ENCODE measurements around the gene DNM3.
"Not testable (repeated sequence)": the region's sequence is repeated elsewhere in the genome, so short reads cannot be mapped to it uniquely, and the experiment has no call there.

DNM3 gene

DNA sequence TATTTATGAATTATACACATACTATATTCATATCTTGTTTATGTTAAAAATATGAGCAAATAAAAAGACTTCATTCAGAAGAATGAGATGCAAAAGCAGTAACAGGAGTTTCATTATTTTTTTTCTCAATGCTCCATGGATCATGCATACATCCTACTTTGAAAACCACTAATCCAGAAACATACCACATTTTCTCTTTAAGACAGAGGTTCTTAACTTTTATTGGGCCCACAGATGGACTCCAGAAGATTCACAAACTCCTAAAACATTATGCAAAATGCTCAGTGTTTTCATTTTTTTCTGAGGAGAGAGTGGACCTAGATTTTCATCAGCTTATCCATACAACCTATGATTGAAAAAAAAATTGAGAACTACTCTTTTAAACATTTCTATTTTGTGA, 227.8 kb downstream of the DNM3 start:
- H3K36me3 Mint-ChIP-seq (ENCODE audit: low read depth) = no peaks in the 10 kb centered on the region
- H3K27ac Mint-ChIP-seq = no peak overlapping the region
- no peaks in the 10 kb centered on the region for H3K9me3 Mint-ChIP-seq
- no peak for DNase-seq
- no peak overlapping the region for H3K4me3 Mint-ChIP-seq
- no peaks in the 10 kb centered on the region for H3K4me1 Mint-ChIP-seq (ENCODE audit: low read depth)
- no peaks in the 10 kb centered on the region for H3K27me3 Mint-ChIP-seq

DNA sequence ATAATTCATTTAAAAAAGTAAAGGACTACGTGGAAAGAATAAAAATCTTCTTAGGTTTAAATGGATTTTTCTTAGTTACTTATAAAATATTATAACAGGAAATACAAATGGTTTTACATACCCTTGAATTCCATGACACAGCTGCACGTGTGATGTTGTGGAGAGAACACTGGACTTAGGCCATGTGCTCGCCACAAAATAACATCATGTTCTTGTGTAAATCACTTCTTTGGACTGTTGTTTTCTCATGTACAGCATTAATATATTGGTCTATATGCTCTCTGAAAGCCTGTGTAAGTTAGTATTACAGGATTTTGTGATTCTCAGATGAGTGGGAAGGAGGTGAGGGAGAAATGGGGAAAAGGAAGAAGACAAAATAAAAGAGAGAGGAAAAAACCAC, 228.2 kb downstream of the DNM3 start:
- no peak overlapping the region for H3K27ac Mint-ChIP-seq
- no peaks in the 10 kb centered on the region for H3K36me3 Mint-ChIP-seq (ENCODE audit: low read depth)
- DNase-seq = no peak
- H3K27me3 Mint-ChIP-seq = no peaks in the 10 kb centered on the region
- no peaks in the 10 kb centered on the region for H3K4me1 Mint-ChIP-seq (ENCODE audit: low read depth)
- H3K9me3 Mint-ChIP-seq = no peaks in the 10 kb centered on the region
- no peak overlapping the region for H3K4me3 Mint-ChIP-seq

DNA sequence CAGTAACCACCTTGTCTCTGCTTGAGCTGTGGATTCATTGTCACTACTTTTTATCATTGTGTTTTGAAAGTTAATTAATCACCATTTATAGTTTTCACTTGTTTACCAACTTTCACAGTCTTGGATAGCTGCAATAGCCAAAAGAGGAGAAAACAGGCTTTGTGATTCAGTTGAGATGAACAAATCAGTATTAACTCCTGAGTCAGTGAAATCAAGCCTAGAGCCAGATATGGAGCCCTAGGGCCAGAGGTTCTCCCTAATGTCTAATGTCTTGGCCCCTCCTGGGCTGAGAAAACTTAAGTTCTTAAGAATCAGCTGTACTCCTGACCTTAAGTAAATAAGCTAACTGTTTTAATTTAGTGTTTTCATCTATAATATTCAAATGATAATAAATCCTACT, 228.8 kb downstream of the DNM3 start:
- H3K27ac Mint-ChIP-seq = no peak overlapping the region
- no peaks in the 10 kb centered on the region for H3K36me3 Mint-ChIP-seq (ENCODE audit: low read depth)
- DNase-seq = no peak
- no peaks in the 10 kb centered on the region for H3K4me1 Mint-ChIP-seq (ENCODE audit: low read depth)
- no peaks in the 10 kb centered on the region for H3K27me3 Mint-ChIP-seq
- no peaks in the 10 kb centered on the region for H3K9me3 Mint-ChIP-seq
- H3K4me3 Mint-ChIP-seq = no peak overlapping the region

DNA sequence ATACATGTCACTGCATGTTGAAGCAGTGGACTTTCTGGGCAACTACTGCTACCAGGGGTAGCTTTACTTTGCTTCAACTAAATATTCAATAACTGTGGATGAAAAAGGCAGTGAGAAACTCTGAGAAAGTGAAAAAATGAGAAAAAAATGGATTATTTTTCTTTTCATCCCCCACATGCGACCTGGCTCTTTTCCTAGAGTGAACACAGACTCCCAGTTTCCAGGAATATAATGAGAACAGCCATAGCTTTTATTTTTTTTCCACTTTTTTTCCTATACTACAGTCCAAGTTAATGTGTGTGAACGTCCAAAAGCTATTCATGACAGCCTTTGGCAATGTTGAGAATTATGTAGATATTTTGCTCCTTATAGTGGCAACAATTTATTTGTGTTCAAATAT, 230.4 kb downstream of the DNM3 start:
- H3K27me3 Mint-ChIP-seq = no peaks in the 10 kb centered on the region
- H3K4me3 Mint-ChIP-seq = no peak overlapping the region
- H3K9me3 Mint-ChIP-seq = no peaks in the 10 kb centered on the region
- no peak for DNase-seq
- no peak overlapping the region for H3K27ac Mint-ChIP-seq
- H3K36me3 Mint-ChIP-seq (ENCODE audit: low read depth) = no peaks in the 10 kb centered on the region
- H3K4me1 Mint-ChIP-seq (ENCODE audit: low read depth) = no peaks in the 10 kb centered on the region

DNA sequence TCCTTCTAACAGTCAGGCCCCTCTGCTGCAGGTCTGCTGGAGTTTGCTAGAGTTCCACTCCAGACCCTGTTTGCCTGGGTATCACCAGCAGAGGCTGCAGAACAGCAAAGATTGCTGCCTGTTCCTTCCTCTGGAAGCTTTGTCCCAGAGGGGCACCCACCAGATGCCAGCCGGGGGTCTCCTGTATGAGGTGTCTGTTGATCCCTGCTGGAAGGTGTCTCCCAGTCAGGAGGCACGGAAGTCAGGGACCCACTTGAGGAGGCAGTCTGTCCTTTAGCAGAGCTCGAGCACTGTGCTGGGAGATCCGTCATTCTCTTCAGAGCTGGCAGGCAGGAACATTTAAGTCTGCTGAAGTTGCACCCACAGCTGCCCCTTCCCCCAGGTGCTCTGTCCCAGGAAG, 238.6 kb downstream of the DNM3 start:
- H3K4me3 Mint-ChIP-seq; H3K27me3 Mint-ChIP-seq; H3K9me3 Mint-ChIP-seq; H3K36me3 Mint-ChIP-seq (ENCODE audit: low read depth); H3K27ac Mint-ChIP-seq; DNase-seq; H3K4me1 Mint-ChIP-seq (ENCODE audit: low read depth): not testable (repeated sequence)

DNA sequence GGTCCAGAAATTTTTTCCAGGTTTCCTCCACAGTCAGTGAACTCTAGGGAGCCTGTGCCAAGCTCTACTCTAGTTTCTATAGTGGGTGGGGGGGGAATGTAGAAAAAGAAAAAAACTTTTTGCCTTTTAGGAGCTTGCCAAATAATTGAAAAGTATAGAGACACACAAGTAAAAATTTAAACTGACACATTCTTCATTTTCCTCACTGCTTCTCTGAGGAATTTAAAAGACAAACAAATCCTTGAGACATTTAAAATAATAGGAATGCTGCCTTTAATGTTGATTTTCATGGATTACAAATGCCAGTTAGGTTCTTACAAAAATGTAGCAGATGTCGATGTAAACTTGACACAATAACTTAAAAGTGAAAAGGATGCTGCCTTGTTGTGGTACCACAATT, 241.9 kb downstream of the DNM3 start:
- no peaks in the 10 kb centered on the region for H3K9me3 Mint-ChIP-seq
- no peaks in the 10 kb centered on the region for H3K27me3 Mint-ChIP-seq
- no peaks in the 10 kb centered on the region for H3K4me1 Mint-ChIP-seq (ENCODE audit: low read depth)
- no peak overlapping the region for H3K4me3 Mint-ChIP-seq
- no peaks in the 10 kb centered on the region for H3K36me3 Mint-ChIP-seq (ENCODE audit: low read depth)
- no peak for DNase-seq
- no peak overlapping the region for H3K27ac Mint-ChIP-seq

DNA sequence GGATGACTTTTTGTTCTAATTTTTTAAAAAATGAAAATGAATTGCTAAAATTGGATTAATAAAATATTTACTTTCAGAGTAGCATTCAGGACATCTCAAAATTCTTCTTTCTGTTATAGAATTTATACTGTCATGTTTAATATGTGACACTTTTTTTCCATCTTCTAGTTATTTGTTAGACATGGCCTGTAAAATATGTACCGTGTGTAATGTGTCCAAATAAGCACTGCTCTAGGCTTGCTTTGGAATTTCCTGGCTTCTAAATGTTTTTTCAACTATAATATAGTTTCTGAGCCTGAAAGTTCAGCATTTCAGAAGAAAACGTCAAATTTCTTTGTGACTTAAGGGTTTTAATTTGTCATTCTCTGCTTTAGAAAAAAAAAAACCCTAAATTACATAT, 243.6 kb downstream of the DNM3 start:
- no peaks in the 10 kb centered on the region for H3K36me3 Mint-ChIP-seq (ENCODE audit: low read depth)
- no peak overlapping the region for H3K27ac Mint-ChIP-seq
- no peaks in the 10 kb centered on the region for H3K9me3 Mint-ChIP-seq
- H3K4me3 Mint-ChIP-seq = no peak overlapping the region
- H3K4me1 Mint-ChIP-seq (ENCODE audit: low read depth) = no peaks in the 10 kb centered on the region
- no peak for DNase-seq
- no peaks in the 10 kb centered on the region for H3K27me3 Mint-ChIP-seq

DNA sequence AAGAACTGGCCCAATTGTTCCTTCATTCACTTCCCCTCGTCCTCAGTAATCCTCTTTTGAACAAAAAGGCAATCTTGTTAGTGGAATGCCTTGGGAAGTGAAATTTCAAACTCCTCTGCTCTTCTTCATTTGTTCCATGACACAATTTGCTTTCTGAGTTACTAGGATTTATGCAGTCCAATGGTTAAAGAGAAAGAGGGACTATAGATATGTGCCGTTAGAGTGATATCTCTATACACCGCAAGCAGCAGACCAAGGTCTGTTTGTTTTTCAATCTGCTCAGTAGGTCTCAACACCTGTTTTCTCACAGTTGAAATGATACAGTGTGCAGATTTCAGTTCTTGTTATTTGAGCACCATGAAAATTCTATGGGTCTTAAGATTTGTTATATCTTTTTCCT, 244.0 kb downstream of the DNM3 start:
- no peaks in the 10 kb centered on the region for H3K9me3 Mint-ChIP-seq
- H3K4me1 Mint-ChIP-seq (ENCODE audit: low read depth) = peaks cover 3% of the 10 kb centered on the region
- H3K27me3 Mint-ChIP-seq = no peaks in the 10 kb centered on the region
- no peak overlapping the region for H3K4me3 Mint-ChIP-seq
- no peaks in the 10 kb centered on the region for H3K36me3 Mint-ChIP-seq (ENCODE audit: low read depth)
- no peak for DNase-seq
- H3K27ac Mint-ChIP-seq = no peak overlapping the region

DNA sequence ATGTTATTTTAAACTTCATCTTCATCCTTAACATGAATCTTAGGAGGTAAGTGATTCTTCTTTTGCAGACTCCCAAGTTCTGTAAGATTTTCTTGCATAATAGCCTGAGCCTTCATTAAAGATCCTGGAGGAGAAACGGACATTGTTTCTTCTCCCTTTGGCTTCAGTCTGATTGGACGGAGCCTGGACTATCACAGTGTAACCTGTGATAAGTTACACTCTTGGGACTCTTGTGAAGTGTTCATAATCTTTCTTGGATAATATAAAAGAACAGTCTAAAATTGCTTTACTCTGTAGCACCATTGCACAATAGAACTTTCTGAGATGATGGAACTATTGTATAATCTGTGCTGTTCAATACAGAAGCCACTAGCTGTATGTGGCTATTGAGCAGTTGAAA, 244.8 kb downstream of the DNM3 start:
- H3K9me3 Mint-ChIP-seq = no peaks in the 10 kb centered on the region
- no peaks in the 10 kb centered on the region for H3K27me3 Mint-ChIP-seq
- no peak overlapping the region for H3K4me3 Mint-ChIP-seq
- no peak overlapping the region for H3K27ac Mint-ChIP-seq
- no peaks in the 10 kb centered on the region for H3K36me3 Mint-ChIP-seq (ENCODE audit: low read depth)
- H3K4me1 Mint-ChIP-seq (ENCODE audit: low read depth) = peaks cover 3% of the 10 kb centered on the region
- DNase-seq = no peak

DNA sequence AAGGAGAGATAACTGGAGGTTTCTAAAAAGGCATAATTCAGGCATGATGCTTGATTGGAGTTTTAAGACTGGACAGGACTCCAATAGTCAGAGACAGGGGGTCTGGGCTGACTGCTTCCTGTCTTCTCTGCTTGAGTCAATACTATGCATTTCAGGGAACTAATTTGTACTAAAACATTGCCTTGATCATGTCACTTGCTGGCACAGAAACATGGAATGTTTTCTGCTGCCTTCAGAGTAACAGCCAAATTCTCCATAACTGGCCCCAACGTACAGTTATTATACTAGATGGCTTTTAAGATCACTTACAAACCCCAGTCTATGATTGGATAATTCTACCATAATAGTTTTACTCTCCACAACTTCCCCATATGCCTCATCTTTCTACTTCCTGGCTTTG, 247.0 kb downstream of the DNM3 start:
- no peak overlapping the region for H3K4me3 Mint-ChIP-seq
- H3K36me3 Mint-ChIP-seq (ENCODE audit: low read depth) = no peaks in the 10 kb centered on the region
- H3K9me3 Mint-ChIP-seq = no peaks in the 10 kb centered on the region
- peaks cover 3% of the 10 kb centered on the region for H3K4me1 Mint-ChIP-seq (ENCODE audit: low read depth)
- DNase-seq = no peak
- no peak overlapping the region for H3K27ac Mint-ChIP-seq
- H3K27me3 Mint-ChIP-seq = no peaks in the 10 kb centered on the region

DNA sequence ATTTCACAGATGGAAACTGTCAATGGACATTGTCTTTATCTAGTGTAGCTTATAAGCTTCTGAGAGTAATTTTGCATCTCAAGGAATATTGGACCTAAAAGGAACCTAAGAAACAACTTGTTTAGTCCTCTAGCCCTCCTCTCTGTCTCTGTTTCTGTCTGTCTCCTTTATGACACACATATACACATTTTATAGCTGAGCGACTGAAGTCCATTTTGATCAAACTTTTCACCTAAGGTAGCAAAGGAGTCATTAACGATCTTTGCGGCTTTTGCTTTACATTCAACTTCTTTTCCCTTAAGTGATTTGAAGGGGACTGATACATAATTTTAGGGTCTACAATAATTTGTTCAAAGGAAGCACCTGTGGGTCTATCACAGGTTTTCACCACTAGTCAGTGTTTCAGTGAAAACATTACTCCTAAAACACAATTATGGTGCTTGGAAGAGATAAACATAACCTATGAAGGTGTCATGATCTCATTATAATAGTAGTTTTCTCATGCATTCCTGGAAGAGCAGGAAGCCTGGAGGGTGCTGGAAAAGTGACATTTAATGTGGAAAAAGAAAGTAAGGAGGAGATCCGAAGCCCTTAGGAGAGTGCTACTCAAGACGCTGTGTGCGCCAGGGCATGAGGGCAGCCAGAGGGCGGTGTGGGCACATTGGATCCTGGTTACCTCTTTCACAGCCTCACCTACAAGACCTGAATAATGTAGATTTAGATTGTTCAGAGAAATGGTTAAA, 248.6 kb downstream of the DNM3 start:
- H3K36me3 Mint-ChIP-seq (ENCODE audit: low read depth) = no peaks in the 10 kb centered on the region
- H3K4me3 Mint-ChIP-seq = no peak overlapping the region
- H3K4me1 Mint-ChIP-seq (ENCODE audit: low read depth) = peaks cover 3% of the 10 kb centered on the region
- DNase-seq = peak; percentile 63
- no peak overlapping the region for H3K27ac Mint-ChIP-seq
- H3K9me3 Mint-ChIP-seq = no peaks in the 10 kb centered on the region
- no peaks in the 10 kb centered on the region for H3K27me3 Mint-ChIP-seq

DNA sequence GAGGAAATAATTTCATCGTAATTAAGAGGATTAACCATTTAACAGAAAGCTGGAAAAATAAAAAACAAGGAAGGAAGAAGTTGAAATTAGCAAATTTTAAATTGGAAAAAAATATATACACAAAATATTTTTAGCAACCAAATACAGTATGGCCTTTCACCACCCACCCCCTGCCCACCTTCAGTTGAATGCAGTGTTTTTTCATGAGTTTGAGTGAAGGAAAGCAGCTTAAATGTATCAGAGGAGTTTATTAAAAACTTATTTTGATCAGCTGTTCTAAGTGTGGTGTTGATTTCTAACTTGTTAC, 249.2 kb downstream of the DNM3 start:
- H3K27me3 Mint-ChIP-seq = no peaks in the 10 kb centered on the region
- H3K4me1 Mint-ChIP-seq (ENCODE audit: low read depth) = peaks cover 3% of the 10 kb centered on the region
- H3K9me3 Mint-ChIP-seq = no peaks in the 10 kb centered on the region
- H3K36me3 Mint-ChIP-seq (ENCODE audit: low read depth) = no peaks in the 10 kb centered on the region
- no peak overlapping the region for H3K27ac Mint-ChIP-seq
- H3K4me3 Mint-ChIP-seq = no peak overlapping the region
- no peak for DNase-seq

DNA sequence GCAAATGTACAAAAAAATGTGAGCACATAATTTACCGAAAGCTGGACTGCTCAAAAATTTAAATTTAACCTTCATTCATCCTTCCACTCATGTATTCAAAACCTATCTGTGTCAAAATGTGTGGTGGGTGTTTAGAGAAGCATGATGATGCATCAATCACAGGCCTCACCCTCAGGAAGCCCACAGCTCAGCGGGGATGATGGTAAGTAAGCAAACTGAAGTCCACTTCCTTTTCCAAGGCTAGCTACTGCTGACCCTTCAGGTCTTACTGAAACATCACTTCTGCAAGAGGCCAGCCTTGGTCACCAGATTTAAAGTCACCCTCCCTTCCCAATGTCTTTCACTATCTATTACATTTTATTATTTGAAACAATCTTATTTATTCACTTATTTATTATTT, 254.5 kb downstream of the DNM3 start:
- Mint-ChIP-seq H3K36me3 (ENCODE audit: low read depth) (no peaks in the 10 kb centered on the region), H3K4me3 (no peak overlapping the region), H3K4me1 (ENCODE audit: low read depth) (no peaks in the 10 kb centered on the region), H3K27ac (no peak overlapping the region), H3K27me3 (no peaks in the 10 kb centered on the region), H3K9me3 (no peaks in the 10 kb centered on the region)
- no peak for DNase-seq

DNA sequence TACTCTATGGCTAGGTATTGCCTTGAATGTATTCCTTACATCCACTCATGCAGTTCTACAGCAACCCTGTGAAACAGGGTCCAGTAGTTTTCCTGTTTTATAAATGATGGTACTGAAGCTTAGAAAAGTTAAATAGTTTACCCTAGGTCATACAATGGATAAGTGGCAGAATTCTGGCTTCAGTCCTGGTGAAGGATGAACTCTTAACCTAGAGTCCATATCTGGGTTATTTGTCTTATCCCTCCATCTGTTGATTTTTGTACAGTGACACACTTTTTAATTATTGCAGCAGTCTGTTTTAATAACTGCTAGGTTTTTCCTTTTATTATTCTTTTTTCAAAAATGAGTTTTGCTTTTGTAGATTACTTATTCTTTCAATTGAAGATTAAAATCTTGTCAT, 263.9 kb downstream of the DNM3 start:
- Mint-ChIP-seq H3K36me3 (ENCODE audit: low read depth) (no peaks in the 10 kb centered on the region), H3K4me1 (ENCODE audit: low read depth) (no peaks in the 10 kb centered on the region), H3K4me3 (no peak overlapping the region), H3K27me3 (peaks cover 4% of the 10 kb centered on the region), H3K27ac (no peak overlapping the region), H3K9me3 (no peaks in the 10 kb centered on the region)
- DNase-seq = no peak

DNA sequence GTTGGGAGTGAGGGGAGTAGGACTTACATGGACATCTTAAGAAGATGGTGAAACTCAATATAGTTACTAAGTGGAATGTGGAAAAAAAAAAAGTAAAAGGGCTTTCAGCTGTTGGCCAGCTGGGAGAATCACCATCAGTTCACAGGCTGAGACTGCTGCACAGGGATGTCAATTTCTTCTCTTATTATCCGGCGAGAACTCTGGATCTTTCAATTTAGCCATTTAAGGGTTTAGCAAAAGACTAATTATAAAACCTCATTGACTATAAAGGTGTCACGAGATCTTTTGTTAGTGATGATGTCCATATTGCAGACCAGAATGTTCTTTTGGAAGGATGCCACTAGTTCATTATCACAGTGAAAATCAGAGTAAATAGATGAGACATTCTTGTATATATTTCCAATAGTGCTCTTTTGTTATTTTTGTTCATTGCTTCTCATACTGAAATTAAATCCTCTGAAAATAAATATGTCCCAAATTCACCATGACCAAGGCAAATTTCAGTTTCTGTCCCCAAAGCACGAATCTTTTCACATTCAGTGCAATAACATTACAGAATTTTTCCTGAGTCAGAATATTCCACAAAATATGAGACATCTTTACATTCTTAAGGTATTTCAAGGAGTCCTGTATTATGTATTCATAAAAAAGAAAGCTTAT, 266.1 kb downstream of the DNM3 start:
- Mint-ChIP-seq H3K4me1 (ENCODE audit: low read depth) (no peaks in the 10 kb centered on the region), H3K27me3 (peaks cover 4% of the 10 kb centered on the region), H3K36me3 (ENCODE audit: low read depth) (no peaks in the 10 kb centered on the region), H3K4me3 (no peak overlapping the region), H3K9me3 (no peaks in the 10 kb centered on the region), H3K27ac (no peak overlapping the region)
- DNase-seq = no peak
